GM12878 (cell line): Measurements from ENCODE around the gene MRPS14. TPM values are rescaled to one million over a fixed set of nuclear protein-coding genes. Genes with fewer than 3 reads are reported as not detected.

ENCODE experiments used
- ATAC-seq: fragments of 200-7000 bp; cut with Tn5 transposase; 3 replicates; pipeline ENCODE4 v1.9.1; 2020; ENCODE audit warnings: mild to moderate bottlenecking, moderate library complexity
- BruUV-seq: library from RNA; stranded (reverse); fragments of 400-500 nt; replicated peaks from 2 replicates; lab custom pipeline; 2021; lab: Mats Ljungman, UMichigan
- CTCF ChIA-PET: fragments of 300-600 bp; sonication (Branson Sonifier 250); formaldehyde crosslinking; extraction: SDS; loops from one replicate; lab custom pipeline; 2021; ENCODE audit warnings: inconsistent platforms; lab: Yijun Ruan, JAX
- POLR2A ChIA-PET: fragments of 350-600 bp; formaldehyde crosslinking; extraction: SDS; loops from one replicate; lab custom pipeline; 2021; ENCODE audit warnings: inconsistent platforms; lab: Charles Lee
- RAD21 ChIA-PET: fragments of 300-600 bp; sonication (Branson Sonifier 250); formaldehyde crosslinking; loops from one replicate; lab custom pipeline; 2023; ENCODE audit warnings: antibody characterized with exemption; ENCODE audit not compliant: unreplicated experiment; lab: Charles Lee
- SMC1A ChIA-PET: fragments of 300-600 bp; sonication (Branson Sonifier 250); formaldehyde crosslinking; loops from one replicate; lab custom pipeline; 2023; ENCODE audit not compliant: unreplicated experiment, uncharacterized antibody; lab: Charles Lee
- DNase-seq: peaks from one replicate; pipeline ENCODE4 v3.0.0-alpha.2; 2011; ENCODE audit warnings: low read depth, low spot score
- FAIRE-seq: peaks from 3 replicates; lab custom pipeline; 2011; peaks lifted over from hg19 to GRCh38; lab: Jason Lieb, UNC
- H2AFZ ChIP-seq: 2 replicates; pipeline ENCODE4 v1.6.0; 2011; ENCODE audit warnings: low read depth, low read length, control low read depth; ENCODE audit not compliant: control insufficient read depth
- H3K27ac ChIP-seq: 2 replicates; pipeline ENCODE4 v1.5.1; 2011; ENCODE audit warnings: control low read depth; ENCODE audit not compliant: control insufficient read depth, insufficient read depth
- H3K27me3 ChIP-seq, 2 experiments: replicated peaks in 1 of 2; 2 replicates each; pipeline versions ENCODE4 v1.6.0 to v1.6.1; 2011; ENCODE audit warnings: low read length in 1 of 2; ENCODE audit not compliant: control insufficient read depth in 2 of 2, insufficient read depth in 2 of 2
- H3K36me3 ChIP-seq, 2 experiments: 2 replicates each; pipeline ENCODE4 v1.5.1; 2011; ENCODE audit warnings: low read length in 1 of 2; ENCODE audit not compliant: control insufficient read depth in 2 of 2, insufficient read depth in 2 of 2
- H3K4me1 ChIP-seq: 2 replicates; pipeline ENCODE4 v1.6.1; 2011; ENCODE audit warnings: mild to moderate bottlenecking, low read length, moderate library complexity, mixed read lengths; ENCODE audit not compliant: control insufficient read depth, insufficient read depth
- H3K4me2 ChIP-seq: 2 replicates; pipeline ENCODE4 v1.6.0; 2011; ENCODE audit warnings: control low read depth; ENCODE audit not compliant: control insufficient read depth, insufficient read depth
- H3K4me3 ChIP-seq: fragments of 200-600 bp; sonication (generic); 2 replicates; pipeline ENCODE4 v1.5.1; 2016
- H3K79me2 ChIP-seq: 2 replicates; pipeline ENCODE4 v1.6.0; 2011; ENCODE audit warnings: low read length; ENCODE audit not compliant: control insufficient read depth, insufficient read depth
- H3K9ac ChIP-seq: 2 replicates; pipeline ENCODE4 v1.8.0; 2011; ENCODE audit warnings: low read length, control low read depth, mixed read lengths; ENCODE audit not compliant: control insufficient read depth, insufficient read depth
- H3K9me3 ChIP-seq: replicated peaks from 3 replicates; pipeline ENCODE4 v1.5.1; 2011; ENCODE audit warnings: mild to moderate bottlenecking, low read length; ENCODE audit not compliant: control insufficient read depth, insufficient read depth
- H4K20me1 ChIP-seq: 2 replicates; pipeline ENCODE4 v1.6.0; 2011; ENCODE audit not compliant: control insufficient read depth, insufficient read depth
- CREB1 ChIP-seq: IDR thresholded peaks from 2 replicates; pipeline ENCODE4 v1.6.1; 2012; ENCODE audit warnings: low read depth, mild to moderate bottlenecking, inconsistent platforms
- EED ChIP-seq: sonication (generic); IDR thresholded peaks from 2 replicates; pipeline ENCODE4 v1.6.1; 2016; ENCODE audit warnings: antibody characterized with exemption, low read depth
- ELK1 ChIP-seq: IDR thresholded peaks from 2 replicates; pipeline ENCODE4 v1.6.1; 2012; ENCODE audit warnings: low read depth, low read length, improper control_type of control experiment
- HSF1 ChIP-seq: fragments of 150-350 bp; IDR thresholded peaks from 2 replicates; pipeline ENCODE4 v1.6.1; 2014; ENCODE audit warnings: mild to moderate bottlenecking, low read depth, low read length
- JUNB ChIP-seq: IDR thresholded peaks from 2 replicates; pipeline ENCODE4 v1.6.1; 2016; ENCODE audit warnings: antibody characterized with exemption, mild to moderate bottlenecking
- KAT2A ChIP-seq: conservative IDR thresholded peaks from 2 replicates; pipeline ENCODE4 v1.6.1; 2011; ENCODE audit warnings: low read depth, low read length; ENCODE audit not compliant: control insufficient read depth
- MTA2 ChIP-seq: fragments of 450-650 bp; IDR thresholded peaks from 2 replicates; pipeline ENCODE4 v1.6.1; 2016; ENCODE audit warnings: low read depth, mild to moderate bottlenecking, moderate library complexity
- PKNOX1 ChIP-seq: fragments of 450-650 bp; IDR thresholded peaks from 2 replicates; pipeline ENCODE4 v1.6.1; 2016; ENCODE audit warnings: mild to moderate bottlenecking
- POU2F2 ChIP-seq: IDR thresholded peaks from 3 replicates; pipeline ENCODE4 v1.6.1; 2011; ENCODE audit warnings: low read depth, mild to moderate bottlenecking, low read length, borderline replicate concordance
- RBBP5 ChIP-seq: fragments of 200-600 bp; sonication (generic); conservative IDR thresholded peaks from 2 replicates; pipeline ENCODE4 v1.6.1; 2016
- STAT1 ChIP-seq: fragments of 450-650 bp; conservative IDR thresholded peaks from 2 replicates; pipeline ENCODE4 v1.6.1; 2014; ENCODE audit warnings: antibody characterized with exemption, mild to moderate bottlenecking
- SUZ12 ChIP-seq: fragments of 200-600 bp; sonication (generic); IDR thresholded peaks from one replicate; pipeline ENCODE4 v1.6.1; 2018; ENCODE audit warnings: antibody characterized with exemption, mild to moderate bottlenecking; ENCODE audit not compliant: unreplicated experiment
- TBL1XR1 ChIP-seq: IDR thresholded peaks from 2 replicates; pipeline ENCODE4 v1.6.1; 2012; ENCODE audit warnings: low read depth, low read length, improper control_type of control experiment
- WGBS: methylation state at CpG from one replicate; pipeline ENCODE4 v1.1.6; 2016; ENCODE audit warnings: low lambda C conversion rate; ENCODE audit not compliant: insufficient replicate concordance, insufficient coverage; ENCODE audit errors: missing lambda C conversion rate; 5-methylcytosine and 5-hydroxymethylcytosine counted together
- in situ Hi-C: fragments of 300-500 bp; cut with MboI; formaldehyde crosslinking; loops from 9 replicates; pipeline ENCODE4 v1.14.3; 2018; ENCODE audit warnings: mixed read lengths
- intact Hi-C: fragments of 100-400 bp; cut with micrococcal nuclease; formaldehyde crosslinking; loops from one replicate; pipeline ENCODE4 v1.14.2; 2022; ENCODE audit not compliant: unreplicated experiment
- polyA plus RNA-seq, 11 experiments: library from polyadenylated mRNA; depleted of rRNA in 4 of 11; unstranded in 6 of 11; stranded (reverse) in 5 of 11; fragments of >200 nt; fragmentation: Nextera tagmentation in 4 of 11; fragmentation: Illumina TruSeq in 1 of 11; extraction: Ambion mirVana in 4 of 11; extraction: Trizol in 1 of 11; gene quantifications; 1 replicate in 1 of 11; 2 replicates in 10 of 11; pipeline versions ENCODE4 v1.2.1 to v1.2.3, GENCODE V29; 2011 to 2016; ENCODE audit warnings: inconsistent platforms in 2 of 11, missing spikeins in 2 of 11, low read depth in 1 of 11
- total RNA-seq, 4 experiments: library from RNA; depleted of rRNA in 3 of 4; stranded (reverse); fragments of >200 nt in 3 of 4; fragmentation: Illumina TruSeq in 1 of 4; extraction: Trizol in 1 of 4; gene quantifications; 2 replicates each; pipeline versions ENCODE4 v1.2.1 to v1.2.3, GENCODE V29; 2013 to 2021
- TF ChIP-seq, protein P1 (sequence below): IDR thresholded peaks from 2 replicates; pipeline ENCODE4 v1.6.1; 2012; ENCODE audit warnings: improper control_type of control experiment, low read depth, low read length; ENCODE audit not compliant: insufficient replicate concordance

The MRPS14 gene
- total and polyA plus RNA-seq, 10 of the 15 experiments (the other 5 are each of a cell fraction or from before 2014, with no cell fraction given): 31.1 to 224 (median 50.4) TPM

DNA sequence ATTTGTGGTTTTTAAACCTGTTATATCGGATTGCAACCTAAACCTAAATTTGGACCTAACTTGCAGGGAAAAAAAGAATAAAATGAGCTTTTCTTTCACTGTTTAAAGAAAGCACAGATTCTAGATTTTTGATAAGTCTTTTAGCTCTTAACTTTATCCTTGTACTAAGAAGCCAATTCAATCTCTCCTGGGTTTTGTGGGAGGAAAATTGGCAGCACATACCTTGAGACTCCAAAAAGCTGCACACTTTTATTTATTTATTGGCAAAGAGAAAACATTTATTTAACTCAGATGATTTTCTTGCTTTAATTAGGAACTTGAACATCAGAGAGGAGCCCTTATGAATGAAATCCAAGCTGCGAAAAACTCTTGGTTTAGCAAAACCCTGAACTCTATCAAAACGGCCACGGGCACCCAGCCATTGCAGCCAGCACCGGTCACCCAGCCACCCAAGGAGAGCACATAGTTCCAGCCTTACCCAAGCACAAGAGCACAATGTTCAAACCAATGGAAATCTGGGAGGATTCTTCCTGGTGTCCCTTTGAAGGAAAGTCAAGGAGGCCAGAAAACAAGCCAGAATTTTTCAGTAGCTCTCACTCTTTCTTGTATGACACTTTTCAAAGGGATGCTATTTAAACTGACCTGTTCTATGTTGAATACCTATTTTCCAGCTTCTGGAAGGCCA, 33.5 kb downstream of the MRPS14 start:
- POLR2A ChIA-PET: interaction anchor here (0.8 to 1.8 kb wide), 6 partner anchors 11 to 190 kb away, joined by 3 to 6 read pairs (median 3); partner anchors contain the start of gene MRPS14
- RAD21 ChIA-PET: interaction anchor here (0.6 to 1.9 kb wide), 18 partner anchors 8 to 727 kb away, joined by 3 to 12 read pairs (median 4); partner anchors contain the start of genes CACYBP and MRPS14
- FAIRE-seq (no peak), ATAC-seq (no peak), DNase-seq (no peak)
- Histone ChIP-seq H3K4me1 (peaks cover 17% of the 10 kb centered on the region), H3K9ac (no peak overlapping the region), H2AFZ (no peak overlapping the region), H3K9me3 (no peaks in the 10 kb centered on the region), H3K79me2 (no peaks in the 10 kb centered on the region), H3K4me3 (peak overlapping the region; percentile 1; the same call in 1 of the 2 replicates), H3K27ac (peak overlapping the region; percentile 73; the same call in 1 of the 2 replicates), H3K4me2 (peak overlapping the region; percentile 70), H4K20me1 (no peaks in the 10 kb centered on the region), H3K27me3 (no peaks in the 10 kb centered on the region), H3K36me3 (peaks cover 0 to 3% of the 10 kb centered on the region in 2 experiments; a peak in 2 of 4 replicates)
- WGBS: 71% methylated on average over 5 of the region's 5 CpGs
- intact Hi-C loops: loop anchor here (10.0 kb wide), 2 partner anchors 725 to 1165 kb away; partner anchors contain the start of genes CENPL and DARS2
- CTCF ChIA-PET: interaction anchor here (0.8 to 2.4 kb wide), 14 partner anchors 9 to 115 kb away, joined by 3 to 21 read pairs (median 4); no protein-coding TSS in a partner anchor
- in situ Hi-C loops: loop anchor here (10.0 kb wide), 1 partner anchor 725 kb away; no protein-coding TSS in a partner anchor
- SMC1A ChIA-PET: interaction anchor here (0.5 to 2.4 kb wide), 27 partner anchors 10 to 219 kb away, joined by 3 to 24 read pairs (median 4); partner anchors contain the start of gene CACYBP
- BruUV-seq: no TSS peak
- no peak for TF ChIP-seq ELK1
- TF ChIP-seq, protein P1, sequence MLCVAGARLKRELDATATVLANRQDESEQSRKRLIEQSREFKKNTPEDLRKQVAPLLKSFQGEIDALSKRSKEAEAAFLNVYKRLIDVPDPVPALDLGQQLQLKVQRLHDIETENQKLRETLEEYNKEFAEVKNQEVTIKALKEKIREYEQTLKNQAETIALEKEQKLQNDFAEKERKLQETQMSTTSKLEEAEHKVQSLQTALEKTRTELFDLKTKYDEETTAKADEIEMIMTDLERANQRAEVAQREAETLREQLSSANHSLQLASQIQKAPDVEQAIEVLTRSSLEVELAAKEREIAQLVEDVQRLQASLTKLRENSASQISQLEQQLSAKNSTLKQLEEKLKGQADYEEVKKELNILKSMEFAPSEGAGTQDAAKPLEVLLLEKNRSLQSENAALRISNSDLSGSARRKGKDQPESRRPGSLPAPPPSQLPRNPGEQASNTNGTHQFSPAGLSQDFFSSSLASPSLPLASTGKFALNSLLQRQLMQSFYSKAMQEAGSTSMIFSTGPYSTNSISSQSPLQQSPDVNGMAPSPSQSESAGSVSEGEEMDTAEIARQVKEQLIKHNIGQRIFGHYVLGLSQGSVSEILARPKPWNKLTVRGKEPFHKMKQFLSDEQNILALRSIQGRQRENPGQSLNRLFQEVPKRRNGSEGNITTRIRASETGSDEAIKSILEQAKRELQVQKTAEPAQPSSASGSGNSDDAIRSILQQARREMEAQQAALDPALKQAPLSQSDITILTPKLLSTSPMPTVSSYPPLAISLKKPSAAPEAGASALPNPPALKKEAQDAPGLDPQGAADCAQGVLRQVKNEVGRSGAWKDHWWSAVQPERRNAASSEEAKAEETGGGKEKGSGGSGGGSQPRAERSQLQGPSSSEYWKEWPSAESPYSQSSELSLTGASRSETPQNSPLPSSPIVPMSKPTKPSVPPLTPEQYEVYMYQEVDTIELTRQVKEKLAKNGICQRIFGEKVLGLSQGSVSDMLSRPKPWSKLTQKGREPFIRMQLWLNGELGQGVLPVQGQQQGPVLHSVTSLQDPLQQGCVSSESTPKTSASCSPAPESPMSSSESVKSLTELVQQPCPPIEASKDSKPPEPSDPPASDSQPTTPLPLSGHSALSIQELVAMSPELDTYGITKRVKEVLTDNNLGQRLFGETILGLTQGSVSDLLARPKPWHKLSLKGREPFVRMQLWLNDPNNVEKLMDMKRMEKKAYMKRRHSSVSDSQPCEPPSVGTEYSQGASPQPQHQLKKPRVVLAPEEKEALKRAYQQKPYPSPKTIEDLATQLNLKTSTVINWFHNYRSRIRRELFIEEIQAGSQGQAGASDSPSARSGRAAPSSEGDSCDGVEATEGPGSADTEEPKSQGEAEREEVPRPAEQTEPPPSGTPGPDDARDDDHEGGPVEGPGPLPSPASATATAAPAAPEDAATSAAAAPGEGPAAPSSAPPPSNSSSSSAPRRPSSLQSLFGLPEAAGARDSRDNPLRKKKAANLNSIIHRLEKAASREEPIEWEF: no peak
- no peak for TF ChIP-seq HSF1
- no peak for TF ChIP-seq TBL1XR1
- TF ChIP-seq MTA2: no peak
- no peak for TF ChIP-seq CREB1
- TF ChIP-seq EED: no peak
- TF ChIP-seq STAT1: no peak
- TF ChIP-seq JUNB: no peak
- TF ChIP-seq PKNOX1: no peak
- TF ChIP-seq SUZ12: no peak
- no peak for TF ChIP-seq KAT2A
- no peak for TF ChIP-seq RBBP5
- no peak for TF ChIP-seq POU2F2
